A673 (cell line): Measurements from ENCODE around the gene KPTN. TPM values are rescaled to one million over a fixed set of nuclear protein-coding genes. Genes with fewer than 3 reads are reported as not detected.

Experiments used
- Bru-seq: library from RNA; stranded (reverse); fragments of 400-500 nt; gene quantifications from one replicate; lab custom pipeline; 2021; lab: Mats Ljungman, UMichigan
- BruChase-seq, 2 experiments: library from RNA; stranded (reverse); fragments of 400-500 nt; gene quantifications; one replicate each; lab custom pipeline; 2021; lab: Mats Ljungman, UMichigan
- BruUV-seq: library from RNA; stranded (reverse); fragments of 400-500 nt; replicated peaks from 2 replicates; lab custom pipeline; 2021; lab: Mats Ljungman, UMichigan
- CTCF ChIA-PET: fragments of 300-600 bp; sonication (Branson Sonifier 250); formaldehyde crosslinking; loops from one replicate; lab custom pipeline; 2022; ENCODE audit warnings: antibody characterized with exemption; lab: Charles Lee
- POLR2A ChIA-PET: fragments of 300-600 bp; sonication (Branson Sonifier 250); formaldehyde crosslinking; loops from one replicate; lab custom pipeline; 2022; ENCODE audit warnings: antibody characterized with exemption; ENCODE audit not compliant: low non-redundant PET; lab: Charles Lee
- DNase-seq: peaks from one replicate; pipeline ENCODE4 v3.0.0-alpha.2; 2015; ENCODE audit warnings: low spot score
- H3K27ac ChIP-seq: fragments of 200-600 bp; sonication (generic); 2 replicates; pipeline ENCODE4 v1.5.1; 2016; ENCODE audit warnings: mixed run types, low read depth, mild to moderate bottlenecking, mixed read lengths, antibody characterized with exemption, low read length; ENCODE audit not compliant: poor library complexity, severe bottlenecking
- H3K27me3 ChIP-seq: fragments of 200-600 bp; sonication (generic); replicated peaks from 2 replicates; pipeline ENCODE4 v1.6.1; 2017; ENCODE audit warnings: mixed run types, low read depth, mild to moderate bottlenecking, mixed read lengths, antibody characterized with exemption, low read length; ENCODE audit not compliant: insufficient read depth, poor library complexity
- H3K36me3 ChIP-seq: fragments of 200-600 bp; sonication (generic); 2 replicates; pipeline ENCODE4 v1.6.1; 2016; ENCODE audit warnings: mixed run types, mild to moderate bottlenecking, mixed read lengths, antibody characterized with exemption, low read length; ENCODE audit not compliant: insufficient read depth, poor library complexity, severe bottlenecking
- H3K4me1 ChIP-seq: fragments of 200-600 bp; sonication (generic); 2 replicates; pipeline ENCODE4 v1.6.1; 2017; ENCODE audit warnings: mixed run types, mild to moderate bottlenecking, mixed read lengths, antibody characterized with exemption, low read length; ENCODE audit not compliant: insufficient read depth, poor library complexity, severe bottlenecking
- H3K4me3 ChIP-seq: fragments of 200-600 bp; sonication (generic); 2 replicates; pipeline ENCODE4 v1.5.1; 2016; ENCODE audit warnings: low read depth, mixed run types, mild to moderate bottlenecking, mixed read lengths, low read length; ENCODE audit not compliant: poor library complexity, severe bottlenecking
- H3K9me3 ChIP-seq: fragments of 200-600 bp; sonication (generic); 2 replicates; pipeline ENCODE4 v1.6.1; 2016; ENCODE audit warnings: mixed run types, low read depth, mild to moderate bottlenecking, mixed read lengths, antibody characterized with exemption, low read length; ENCODE audit not compliant: poor library complexity, severe bottlenecking
- CTCF ChIP-seq: fragments of 300-800, 200-600 bp; sonication (generic); conservative IDR thresholded peaks from 2 replicates; pipeline ENCODE4 v1.5.1; 2017; ENCODE audit warnings: low read depth, mild to moderate bottlenecking, antibody characterized with exemption, low read length, moderate library complexity, mixed read lengths
- EZH2 ChIP-seq: fragments of 200-600 bp; sonication (generic); IDR thresholded peaks from 2 replicates; pipeline ENCODE4 v1.6.1; 2017; ENCODE audit warnings: borderline replicate concordance, low read depth, mild to moderate bottlenecking, mixed read lengths, antibody characterized with exemption, low read length; ENCODE audit not compliant: poor library complexity, severe bottlenecking
- intact Hi-C: fragments of 100-400 bp; cut with micrococcal nuclease; formaldehyde crosslinking; loops from one replicate; pipeline ENCODE4 v1.10.0; 2022; ENCODE audit not compliant: unreplicated experiment
- long read RNA-seq: library from polyadenylated mRNA; stranded (forward); transcript quantifications from one replicate; pipeline ENCODE4 v2.0.0, GENCODE V29; 2022
- total RNA-seq: library from RNA; stranded (reverse); gene quantifications from 2 replicates; pipeline ENCODE4 v1.2.3, GENCODE V29; 2021

Gene KPTN
- total RNA-seq, result 18.7 and 18.9 TPM in 2 replicates
- percentile 45 among the genes with signal in this experiment for Bru-seq, nascent RNA
- BruChase-seq, experiment 1, labeled RNA remaining after a 2-hour chase, result percentile 52 among the genes with signal in this experiment
- BruChase-seq, experiment 2, labeled RNA remaining after a 6-hour chase, result percentile 59 among the genes with signal in this experiment
- long read RNA-seq, transcript KPTN-201 (12 exons, 1,691 nt), result major isoform, 22 of 28 reads
- long read RNA-seq, partial matches to known transcripts, result 2 of 28 reads
- long read RNA-seq, other reads (novel, unspliced or antisense), result 4 of 28 reads

- CTCF ChIA-PET, result interaction anchor here (0.6 to 1.3 kb wide), 8 partner anchors 12 to 230 kb away, joined by 3 to 12 read pairs (median 5); partner anchors contain the start of gene NAPA
- H3K9me3 ChIP-seq, result no peaks in the 10 kb centered on the region
- peak within 1 kb of the TSS; percentile 98 for H3K27ac ChIP-seq
- peaks cover 6% of the 10 kb centered on the region for H3K4me1 ChIP-seq
- TF ChIP-seq CTCF (peak; percentile 98), EZH2 (no peak)
- POLR2A ChIA-PET, result no interaction called here
- H3K27me3 ChIP-seq, result no peaks in the 10 kb centered on the region
- TSS peak; percentile 74 for BruUV-seq
- peak; percentile 95 for DNase-seq
- intact Hi-C loops, result loop anchor here (5.0 kb wide), 1 partner anchor 57 kb away; no protein-coding TSS in a partner anchor
- H3K36me3 ChIP-seq, result no peaks in the 10 kb centered on the region
- H3K4me3 ChIP-seq, result peak within 1 kb of the TSS; percentile 74
Observed at GRCh38 chr19:47483800-47484690, at the start of gene KPTN. Gene KPTN (minus strand): TSS chr19:47484219. CDS start chr19:47484160, 59 bp downstream.

GRCh38 chr19:47531640-47532387 is 47.8 kb upstream of the KPTN start:
- intact Hi-C loops, result no loop called here
- POLR2A ChIA-PET, result no interaction called here
- CTCF ChIA-PET, result no interaction called here
- Histone ChIP-seq H3K36me3 (no peaks in the 10 kb centered on the region), H3K4me3 (no peak overlapping the region), H3K4me1 (no peaks in the 10 kb centered on the region), H3K27me3 (no peaks in the 10 kb centered on the region), H3K9me3 (no peaks in the 10 kb centered on the region), H3K27ac (no peak overlapping the region)
- TF ChIP-seq EZH2 (no peak), CTCF (no peak)
- no peak for DNase-seq
- no TSS peak for BruUV-seq
